GM12891 (cell line): ENCODE data around the gene KCNQ1OT1.

ENCODE experiments used
- PAX5 ChIP-seq: IDR thresholded peaks from 2 replicates; pipeline ENCODE4 v1.6.1; 2011; ENCODE audit warnings: low read length, moderate library complexity, mild to moderate bottlenecking; ENCODE audit not compliant: insufficient read depth, severe bottlenecking
- POLR2A ChIP-seq: IDR thresholded peaks from 2 replicates; pipeline ENCODE4 v1.6.1; 2011; ENCODE audit warnings: low read depth, low read length, control low read depth
- POLR2AphosphoS5 ChIP-seq: IDR thresholded peaks from 2 replicates; pipeline ENCODE4 v1.6.1; 2011; ENCODE audit warnings: low read depth, low read length, control low read depth

DNA sequence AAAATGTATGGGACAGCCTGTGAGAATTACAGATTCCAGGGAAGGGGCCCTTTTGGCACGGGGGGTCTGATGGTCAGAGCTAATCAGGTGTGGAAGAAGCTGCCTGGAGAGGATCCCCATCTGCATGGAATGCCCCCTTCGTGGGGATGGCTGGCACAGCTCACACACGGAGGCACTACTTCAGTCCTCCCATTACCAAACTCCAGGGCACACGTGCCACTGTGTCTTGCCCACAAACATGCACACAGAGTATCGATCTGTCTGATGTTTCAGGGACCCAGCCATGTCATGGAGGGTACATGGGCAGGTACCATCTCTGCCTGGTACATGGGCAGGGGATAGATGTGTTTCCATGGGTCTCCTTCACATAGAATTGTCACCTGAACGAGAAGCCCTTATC lies 14.7 kb downstream of the KCNQ1OT1 start:
- no peak for TF ChIP-seq POLR2AphosphoS5
- TF ChIP-seq PAX5: no peak
- no peak for TF ChIP-seq POLR2A
